NCI-H1694 (cell line): Measurements from ENCODE around the gene THADA.
"Not testable (repeated sequence)": the region's sequence is repeated elsewhere in the genome, so short reads cannot be mapped to it uniquely, and the experiment has no call there.

Experiments
- DNase-seq: peaks from one replicate; lab custom pipeline; 2025; lab: John Stamatoyannopoulos, UW

The THADA gene

GRCh38 chr2:43539436-43539835, 56.4 kb downstream of the THADA start:
- DNase-seq, result no peak

GRCh38 chr2:43538034-43538670, 57.7 kb downstream of the THADA start:
- no peak for DNase-seq

GRCh38 chr2:43537137-43537536, 58.7 kb downstream of the THADA start:
- DNase-seq, result no peak

- DNase-seq, result no peak
Observed at GRCh38 chr2:43534569-43534968, 61.3 kb downstream of the THADA start.

- not testable (repeated sequence) for DNase-seq
Observed at GRCh38 chr2:43532572-43532971, 63.3 kb downstream of the THADA start.

- no peak for DNase-seq
Observed at GRCh38 chr2:43531251-43531650, 64.6 kb downstream of the THADA start.

- no peak for DNase-seq
Observed at GRCh38 chr2:43526994-43527393, 68.8 kb downstream of the THADA start.

GRCh38 chr2:43525506-43525905, 70.3 kb downstream of the THADA start:
- DNase-seq, result no peak

GRCh38 chr2:43524177-43524965, 71.5 kb downstream of the THADA start:
- no peak for DNase-seq

GRCh38 chr2:43522177-43522576, 73.7 kb downstream of the THADA start:
- no peak for DNase-seq

- DNase-seq, result no peak
Observed at GRCh38 chr2:43521568-43521967, 74.3 kb downstream of the THADA start.

- DNase-seq, result no peak
Observed at GRCh38 chr2:43520919-43521318, 74.9 kb downstream of the THADA start.

- DNase-seq, result no peak
Observed at GRCh38 chr2:43519643-43520221, 76.1 kb downstream of the THADA start.

- no peak for DNase-seq
Observed at GRCh38 chr2:43518718-43519117, 77.1 kb downstream of the THADA start.

GRCh38 chr2:43518181-43518580, 77.7 kb downstream of the THADA start:
- no peak for DNase-seq

GRCh38 chr2:43515807-43516497, 79.9 kb downstream of the THADA start:
- DNase-seq, result no peak

- no peak for DNase-seq
Observed at GRCh38 chr2:43515248-43515647, 80.6 kb downstream of the THADA start.

- no peak for DNase-seq
Observed at GRCh38 chr2:43513796-43514195, 82.0 kb downstream of the THADA start.

GRCh38 chr2:43513216-43513615, 82.6 kb downstream of the THADA start:
- DNase-seq, result no peak

GRCh38 chr2:43511199-43511598, 84.6 kb downstream of the THADA start:
- DNase-seq, result no peak

GRCh38 chr2:43509886-43510285, 86.0 kb downstream of the THADA start:
- DNase-seq, result no peak

- DNase-seq, result no peak
Observed at GRCh38 chr2:43508209-43508608, 87.6 kb downstream of the THADA start.

- DNase-seq, result no peak
Observed at GRCh38 chr2:43507137-43507536, 88.7 kb downstream of the THADA start.
